ENCODE data around the gene ACIN1.

ACIN1 gene, protein sequence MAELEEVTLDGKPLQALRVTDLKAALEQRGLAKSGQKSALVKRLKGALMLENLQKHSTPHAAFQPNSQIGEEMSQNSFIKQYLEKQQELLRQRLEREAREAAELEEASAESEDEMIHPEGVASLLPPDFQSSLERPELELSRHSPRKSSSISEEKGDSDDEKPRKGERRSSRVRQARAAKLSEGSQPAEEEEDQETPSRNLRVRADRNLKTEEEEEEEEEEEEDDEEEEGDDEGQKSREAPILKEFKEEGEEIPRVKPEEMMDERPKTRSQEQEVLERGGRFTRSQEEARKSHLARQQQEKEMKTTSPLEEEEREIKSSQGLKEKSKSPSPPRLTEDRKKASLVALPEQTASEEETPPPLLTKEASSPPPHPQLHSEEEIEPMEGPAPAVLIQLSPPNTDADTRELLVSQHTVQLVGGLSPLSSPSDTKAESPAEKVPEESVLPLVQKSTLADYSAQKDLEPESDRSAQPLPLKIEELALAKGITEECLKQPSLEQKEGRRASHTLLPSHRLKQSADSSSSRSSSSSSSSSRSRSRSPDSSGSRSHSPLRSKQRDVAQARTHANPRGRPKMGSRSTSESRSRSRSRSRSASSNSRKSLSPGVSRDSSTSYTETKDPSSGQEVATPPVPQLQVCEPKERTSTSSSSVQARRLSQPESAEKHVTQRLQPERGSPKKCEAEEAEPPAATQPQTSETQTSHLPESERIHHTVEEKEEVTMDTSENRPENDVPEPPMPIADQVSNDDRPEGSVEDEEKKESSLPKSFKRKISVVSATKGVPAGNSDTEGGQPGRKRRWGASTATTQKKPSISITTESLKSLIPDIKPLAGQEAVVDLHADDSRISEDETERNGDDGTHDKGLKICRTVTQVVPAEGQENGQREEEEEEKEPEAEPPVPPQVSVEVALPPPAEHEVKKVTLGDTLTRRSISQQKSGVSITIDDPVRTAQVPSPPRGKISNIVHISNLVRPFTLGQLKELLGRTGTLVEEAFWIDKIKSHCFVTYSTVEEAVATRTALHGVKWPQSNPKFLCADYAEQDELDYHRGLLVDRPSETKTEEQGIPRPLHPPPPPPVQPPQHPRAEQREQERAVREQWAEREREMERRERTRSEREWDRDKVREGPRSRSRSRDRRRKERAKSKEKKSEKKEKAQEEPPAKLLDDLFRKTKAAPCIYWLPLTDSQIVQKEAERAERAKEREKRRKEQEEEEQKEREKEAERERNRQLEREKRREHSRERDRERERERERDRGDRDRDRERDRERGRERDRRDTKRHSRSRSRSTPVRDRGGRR

GRCh38 chr14:23094666-23095195, at the start of gene ACIN1:
TSS of gene ACIN1 (minus strand) at chr14:23095136. CDS start at chr14:23095112, 24 bp downstream.
- peak; percentile 91 for DNase-seq (ENCODE audit: low read depth)

- DNase-seq (ENCODE audit: low read depth): no peak
Measured at GRCh38 chr14:23143911-23144310, 49.0 kb upstream of the ACIN1 start.

GRCh38 chr14:23142826-23143225, 47.9 kb upstream of the ACIN1 start:
- DNase-seq (ENCODE audit: low read depth): no peak

GRCh38 chr14:23141706-23142444, 46.9 kb upstream of the ACIN1 start:
- DNase-seq (ENCODE audit: low read depth): peak; percentile 54

GRCh38 chr14:23140371-23140770, 45.4 kb upstream of the ACIN1 start:
- DNase-seq (ENCODE audit: low read depth): no peak

- no peak for DNase-seq (ENCODE audit: low read depth)
Measured at GRCh38 chr14:23139874-23140273, 44.9 kb upstream of the ACIN1 start.

DNA sequence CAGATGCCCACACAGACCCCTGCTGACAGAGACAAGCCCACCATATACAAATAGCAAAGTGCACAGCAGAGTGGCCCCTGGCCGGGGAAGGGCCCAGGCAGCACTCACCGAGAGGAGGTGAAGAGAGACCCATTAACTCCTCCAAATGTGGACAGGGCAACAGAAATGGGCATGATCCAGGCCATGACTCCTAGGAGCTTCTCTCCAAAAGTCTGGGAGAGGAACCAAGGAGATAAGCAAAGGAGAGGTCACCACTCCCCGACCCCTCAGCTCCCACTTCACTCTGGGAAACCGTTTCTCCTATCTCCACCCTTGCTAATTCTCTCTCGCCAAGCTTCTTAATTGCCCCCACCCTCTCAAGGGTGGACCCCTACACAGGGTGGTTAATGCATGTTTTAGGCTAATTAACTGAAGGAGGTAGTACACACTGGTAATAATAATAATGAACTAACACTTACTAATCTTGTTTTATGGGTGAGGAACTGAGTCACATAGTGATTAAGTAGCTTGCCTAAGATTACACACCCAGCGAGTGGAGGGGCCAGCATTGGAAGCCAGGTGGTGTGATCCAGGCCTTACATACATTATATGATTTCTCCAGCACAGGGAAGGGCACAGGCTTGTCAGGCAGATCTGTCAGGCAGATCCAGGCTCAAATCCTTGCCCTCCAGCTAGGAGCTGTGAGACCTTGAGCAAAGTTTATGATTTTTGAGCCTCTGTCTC, 43.0 kb upstream of the ACIN1 start:
- no peak for DNase-seq (ENCODE audit: low read depth)

DNA sequence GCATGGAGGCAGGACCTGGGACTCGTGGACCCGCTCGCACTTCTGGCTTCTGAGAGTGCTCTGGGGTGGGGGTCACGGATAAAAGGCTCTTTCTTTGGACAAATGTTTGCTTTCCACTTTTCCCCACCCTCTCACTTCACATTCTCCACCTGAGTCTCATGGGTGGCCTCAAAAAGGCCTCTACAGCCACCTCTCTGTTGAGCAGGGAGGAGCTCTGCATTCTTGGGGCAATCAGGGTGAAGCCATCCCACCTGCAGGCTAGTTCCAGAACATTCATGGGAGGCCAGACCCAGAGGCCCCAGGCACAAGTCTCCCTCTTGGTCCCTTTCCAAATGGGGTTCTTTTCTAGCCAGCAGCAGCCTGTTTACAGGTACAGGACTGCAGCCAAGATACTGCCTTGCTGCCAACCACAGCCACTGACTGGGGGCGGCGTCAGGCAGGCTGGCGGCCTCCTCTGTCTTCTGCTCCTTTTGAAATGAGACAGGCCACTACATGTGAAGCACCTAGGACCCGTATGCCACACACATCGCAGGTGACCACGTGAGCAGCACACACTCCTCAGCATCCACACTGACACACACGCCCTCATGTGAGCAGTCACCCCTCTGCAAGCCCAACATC, 42.4 kb upstream of the ACIN1 start:
- DNase-seq (ENCODE audit: low read depth): no peak

GRCh38 chr14:23136566-23137133, 41.7 kb upstream of the ACIN1 start:
- DNase-seq (ENCODE audit: low read depth): no peak

DNA sequence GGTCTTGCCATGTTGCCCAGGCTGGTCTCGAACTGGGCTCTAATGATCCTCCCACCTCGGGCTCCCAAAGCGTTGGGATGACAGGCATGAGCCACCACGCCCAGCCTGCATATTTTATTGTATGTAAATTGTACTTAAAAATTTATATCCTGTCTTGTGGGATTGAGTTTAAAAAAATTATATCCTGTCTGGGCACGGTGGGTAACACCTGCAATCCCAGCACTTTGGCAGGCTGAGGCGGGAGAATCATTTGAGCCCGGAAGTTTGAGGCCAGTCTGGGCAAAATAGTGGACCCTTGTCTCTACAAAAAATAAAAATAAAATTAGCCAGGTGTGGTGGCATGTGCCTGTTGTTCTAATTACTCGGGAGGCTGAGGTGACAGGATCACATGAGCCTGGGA, 38.0 kb upstream of the ACIN1 start:
- DNase-seq (ENCODE audit: low read depth): no peak

DNA sequence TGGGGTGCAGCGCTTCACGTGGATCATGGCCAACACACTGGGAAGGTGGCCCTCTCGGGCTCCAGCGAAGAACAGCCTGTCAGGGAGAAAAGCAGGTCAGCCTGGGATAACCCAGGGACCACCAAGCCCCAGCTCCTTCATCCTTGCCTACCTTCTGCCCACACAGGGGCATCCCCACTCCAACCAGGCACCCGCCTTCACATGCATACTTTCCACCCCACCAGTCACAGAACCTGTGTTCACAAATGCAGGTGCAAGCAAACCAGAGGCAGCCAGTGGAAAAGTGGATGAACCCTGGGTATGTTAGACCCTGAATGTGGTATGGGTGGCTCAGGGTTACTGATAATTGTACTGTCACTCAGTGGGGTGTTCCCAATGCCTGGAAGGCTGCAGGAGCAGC, 36.5 kb upstream of the ACIN1 start:
- no peak for DNase-seq (ENCODE audit: low read depth)

- no peak for DNase-seq (ENCODE audit: low read depth)
Measured at GRCh38 chr14:23130871-23131270, 35.9 kb upstream of the ACIN1 start.

GRCh38 chr14:23129759-23130316, 34.9 kb upstream of the ACIN1 start:
- DNase-seq (ENCODE audit: low read depth): no peak

DNA sequence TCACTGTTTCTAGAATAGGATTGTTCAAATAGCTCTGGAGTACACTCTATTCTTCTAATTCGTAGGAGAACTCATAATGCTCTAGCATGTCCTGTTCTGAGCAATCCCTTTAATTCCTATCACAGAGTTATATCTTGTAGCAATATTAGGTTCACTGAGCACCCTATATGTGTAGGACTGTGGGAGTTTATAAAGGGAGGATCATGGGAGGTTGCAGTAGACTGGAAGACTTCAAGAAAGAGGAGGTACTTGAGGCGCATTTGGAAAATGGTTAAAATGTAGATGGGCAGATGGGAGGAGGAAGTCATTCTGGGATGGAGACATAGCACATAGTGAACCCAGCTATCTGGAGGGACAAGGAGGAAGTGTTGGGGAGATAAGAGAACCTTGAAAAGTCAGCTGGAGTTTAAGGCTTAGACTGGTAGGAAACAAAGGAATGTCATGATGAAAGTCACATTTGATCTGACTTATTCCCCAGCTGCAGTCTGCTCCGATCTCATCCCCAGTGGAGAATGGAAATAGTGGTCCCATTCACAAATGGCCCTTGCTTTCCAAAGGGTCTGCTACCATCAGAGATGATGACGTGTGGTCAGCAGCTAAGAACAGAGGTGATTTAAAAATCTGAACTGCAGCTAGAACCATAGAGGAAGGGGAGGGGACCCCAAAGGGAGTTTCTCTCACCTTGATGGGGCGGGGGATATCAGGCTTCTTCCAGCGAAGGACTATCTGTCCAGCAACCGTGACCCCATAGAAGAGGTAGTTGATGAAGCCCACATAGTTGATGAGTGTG, 34.2 kb upstream of the ACIN1 start:
- no peak for DNase-seq (ENCODE audit: low read depth)

GRCh38 chr14:23127861-23128260, 32.9 kb upstream of the ACIN1 start:
- no peak for DNase-seq (ENCODE audit: low read depth)

GRCh38 chr14:23126548-23127278, 31.8 kb upstream of the ACIN1 start:
- no peak for DNase-seq (ENCODE audit: low read depth)

GRCh38 chr14:23125933-23126524, 31.1 kb upstream of the ACIN1 start:
- DNase-seq (ENCODE audit: low read depth): no peak

DNA sequence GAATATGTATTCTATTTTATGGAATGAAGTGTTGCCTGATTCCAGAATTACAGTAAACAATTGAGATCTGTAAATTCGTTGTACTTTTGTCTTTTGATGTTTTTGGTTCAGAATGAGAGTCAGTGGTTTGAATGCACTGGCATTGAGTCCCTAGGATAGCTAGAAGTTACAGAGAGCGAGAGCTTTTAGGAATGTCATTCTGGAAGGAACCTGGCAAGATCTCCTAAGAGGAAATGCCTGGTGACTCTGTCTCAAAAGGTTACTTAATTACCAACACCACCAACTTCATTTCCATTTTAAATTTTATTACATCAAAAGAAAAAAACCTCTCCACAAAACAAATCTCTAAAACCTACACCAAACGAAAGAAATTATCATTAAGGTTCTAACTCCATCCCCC, 30.1 kb upstream of the ACIN1 start:
- DNase-seq (ENCODE audit: low read depth): no peak

Data from ELR (cell line).